ENCODE results near the gene NBDY. TPM values are rescaled to one million over a fixed set of nuclear protein-coding genes. Genes with fewer than 3 reads are reported as not detected.

Gene NBDY
- total RNA-seq, 1 donor from 2014 or later, result 51.1 TPM

DNA sequence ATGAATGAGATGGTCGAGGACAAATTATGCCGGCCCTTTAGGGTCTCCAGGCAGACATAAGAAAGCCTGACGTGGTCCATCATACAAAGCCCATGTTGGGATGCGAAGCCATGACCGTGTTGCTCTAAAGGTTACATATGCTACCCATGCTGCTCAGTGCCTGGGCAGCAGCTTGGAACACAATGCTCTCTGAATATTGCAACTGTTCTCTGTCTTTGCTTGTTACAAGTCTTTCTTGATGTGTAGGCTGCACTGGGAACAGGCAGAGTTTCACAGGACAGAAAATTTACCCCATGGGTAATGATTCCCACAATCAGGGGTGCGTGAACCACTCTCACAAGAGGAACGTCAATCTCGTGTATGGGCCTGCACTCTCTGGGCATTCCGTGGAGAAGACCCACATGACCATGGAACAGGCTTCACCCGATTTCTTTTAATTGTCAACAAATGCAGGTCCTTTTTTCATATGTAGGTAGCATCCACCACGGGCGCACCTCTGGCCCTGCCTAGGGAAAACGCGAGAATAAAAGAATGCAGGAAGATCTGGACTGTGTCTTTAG, 66.3 kb downstream of the NBDY start:
- no peak overlapping the region for H3K4me3 Mint-ChIP-seq (ENCODE audit: unreplicated experiment)
- no peaks in the 10 kb centered on the region for H3K27me3 Mint-ChIP-seq (ENCODE audit: low read depth)
- H3K36me3 Mint-ChIP-seq (ENCODE audit: low read depth), result no peaks in the 10 kb centered on the region
- no peak overlapping the region for H3K27ac Mint-ChIP-seq (ENCODE audit: unreplicated experiment)
- no peak for TF ChIP-seq CTCF (IDR thresholded peaks at IDR 0.05)
- peaks cover 6% of the 10 kb centered on the region for H3K9me3 Mint-ChIP-seq (ENCODE audit: low read depth)
- peak; percentile 20 for DNase-seq (ENCODE audit: low spot score)
- H3K4me1 Mint-ChIP-seq (ENCODE audit: low read depth), result no peaks in the 10 kb centered on the region

DNA sequence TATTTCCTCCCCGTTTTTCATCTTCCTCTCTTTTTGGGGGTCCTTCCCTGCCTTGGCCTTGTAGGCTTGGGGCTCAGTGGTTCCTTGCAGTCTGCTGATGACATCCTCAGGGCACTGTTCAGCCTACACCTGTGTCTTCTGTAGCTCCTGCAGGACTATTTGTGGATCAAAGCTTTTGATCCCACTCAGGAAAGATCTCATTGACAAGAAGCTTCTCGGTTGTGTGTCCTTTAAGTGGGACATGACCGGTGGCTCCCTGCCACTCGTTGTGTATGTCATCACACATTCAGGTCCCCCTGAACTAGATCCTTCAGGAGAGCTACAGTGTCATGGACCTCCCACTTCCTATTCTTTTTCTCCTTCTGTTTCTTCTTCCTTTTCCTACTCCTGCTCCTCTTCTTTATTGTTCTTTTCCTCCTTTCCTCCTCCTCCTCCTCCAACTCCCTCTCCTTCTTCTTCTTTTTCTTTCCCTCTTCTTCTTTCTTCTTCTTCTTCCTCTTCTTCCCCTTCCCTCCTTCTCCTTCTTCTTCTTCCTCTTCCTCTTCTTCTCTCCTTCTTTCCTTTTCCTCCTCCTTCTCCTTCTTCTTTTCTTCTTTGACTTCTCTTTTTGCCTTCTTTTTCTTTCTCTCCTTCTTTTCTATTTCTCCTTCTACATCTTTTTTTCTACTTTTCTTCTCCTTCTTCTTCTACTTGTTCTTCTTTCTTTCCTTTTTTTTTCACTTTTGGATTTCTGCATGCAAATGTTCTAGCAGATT, 67.8 kb downstream of the NBDY start:
- Mint-ChIP-seq H3K36me3 (ENCODE audit: low read depth) (peaks cover 3% of the 10 kb centered on the region), H3K9me3 (ENCODE audit: low read depth) (peaks cover 6% of the 10 kb centered on the region), H3K27ac (ENCODE audit: unreplicated experiment) (peak overlapping the region; percentile 28), H3K4me1 (ENCODE audit: low read depth) (no peaks in the 10 kb centered on the region), H3K4me3 (ENCODE audit: unreplicated experiment) (no peak overlapping the region), H3K27me3 (ENCODE audit: low read depth) (no peaks in the 10 kb centered on the region)
- TF ChIP-seq CTCF (IDR thresholded peaks at IDR 0.05), result no peak
- DNase-seq (ENCODE audit: low spot score), result peak; percentile 19

GRCh38 chrX:56797574-56798338, 68.7 kb downstream of the NBDY start:
- no peak overlapping the region for H3K4me3 Mint-ChIP-seq (ENCODE audit: unreplicated experiment)
- H3K27ac Mint-ChIP-seq (ENCODE audit: unreplicated experiment), result no peak overlapping the region
- H3K4me1 Mint-ChIP-seq (ENCODE audit: low read depth), result no peaks in the 10 kb centered on the region
- no peaks in the 10 kb centered on the region for H3K27me3 Mint-ChIP-seq (ENCODE audit: low read depth)
- TF ChIP-seq CTCF (IDR thresholded peaks at IDR 0.05), result no peak
- DNase-seq (ENCODE audit: low spot score), result peak; percentile 27
- peaks cover 6% of the 10 kb centered on the region for H3K9me3 Mint-ChIP-seq (ENCODE audit: low read depth)
- peaks cover 3% of the 10 kb centered on the region for H3K36me3 Mint-ChIP-seq (ENCODE audit: low read depth)

GRCh38 chrX:56798339-56798711, 69.3 kb downstream of the NBDY start:
- H3K4me1 Mint-ChIP-seq (ENCODE audit: low read depth), result no peaks in the 10 kb centered on the region
- no peaks in the 10 kb centered on the region for H3K27me3 Mint-ChIP-seq (ENCODE audit: low read depth)
- peaks cover 3% of the 10 kb centered on the region for H3K36me3 Mint-ChIP-seq (ENCODE audit: low read depth)
- peaks cover 6% of the 10 kb centered on the region for H3K9me3 Mint-ChIP-seq (ENCODE audit: low read depth)
- H3K4me3 Mint-ChIP-seq (ENCODE audit: unreplicated experiment), result no peak overlapping the region
- H3K27ac Mint-ChIP-seq (ENCODE audit: unreplicated experiment), result no peak overlapping the region
- DNase-seq (ENCODE audit: low spot score), result peak; percentile 24
- no peak for TF ChIP-seq CTCF (IDR thresholded peaks at IDR 0.05)
